ENCODE data around the gene CPXM2. TPM values are rescaled to one million over a fixed set of nuclear protein-coding genes. Genes with fewer than 3 reads are reported as not detected.

CPXM2 gene
- polyA plus RNA-seq, 1 donor (not counting 4 experiments of a cell fraction or from before 2014, with no cell fraction given), result 0.03 TPM

GRCh38 chr10:123766761-123767160, 124.8 kb downstream of the CPXM2 start:
- Histone ChIP-seq H3K4me2 (ENCODE audit: control insufficient read depth, extremely low read depth, insufficient read depth, low read depth, low read length) (no peak overlapping the region), H3K9ac (ENCODE audit: control insufficient read depth, extremely low read depth, insufficient read depth, low read length) (no peak overlapping the region), H3K36me3 (ENCODE audit: control insufficient read depth in 2 of 2, extremely low read depth in 1 of 2, insufficient read depth in 2 of 2, low read length in 2 of 2) (no peaks in the 10 kb centered on the region), H3K4me1 (ENCODE audit: control insufficient read depth, extremely low read depth, insufficient read depth, low read length) (no peaks in the 10 kb centered on the region), H3K9me3 (ENCODE audit: control insufficient read depth, low read depth, low read length) (no peaks in the 10 kb centered on the region), H3K27me3 (ENCODE audit: control insufficient read depth, extremely low read depth, insufficient read depth, low read length) (peaks cover 24% of the 10 kb centered on the region), H3K79me2 (ENCODE audit: control insufficient read depth, insufficient read depth, low read length) (no peaks in the 10 kb centered on the region), H3K4me3 (ENCODE audit: control insufficient read depth in 2 of 3, extremely low read depth in 1 of 3, insufficient read depth in 2 of 3, low read depth in 1 of 3, low read length in 3 of 3) (no peak overlapping the region), H3K9me1 (ENCODE audit: control insufficient read depth, extremely low read depth, insufficient read depth, low read length) (no peaks in the 10 kb centered on the region), H3K27ac (ENCODE audit: control insufficient read depth, insufficient read depth, low read length) (no peak overlapping the region), H2AFZ (ENCODE audit: control insufficient read depth, low read length) (no peak overlapping the region), H4K20me1 (ENCODE audit: control insufficient read depth, extremely low read depth, insufficient read depth, low read length) (no peaks in the 10 kb centered on the region)
- dilution Hi-C loops (cut with MboI; ENCODE audit: extremely low pct_ligation_motif_present, low sequenced_read_pairs), result no loop called here
- TF ChIP-seq EZH2 (IDR thresholded peaks at IDR 0.05; ENCODE audit: low read length), result no peak
- TF ChIP-seq CTCF (optimal IDR thresholded peaks at IDR 0.05 in 1 of 3, IDR thresholded peaks at IDR 0.05 in 1 of 3, conservative IDR thresholded peaks at IDR 0.05 in 1 of 3; ENCODE audit: extremely low read depth in 1 of 3, insufficient read depth in 2 of 3, low read length in 3 of 3), result no peak
- FAIRE-seq (no peak), DNase-seq (ENCODE audit: low read depth, low spot score) (no peak)

- no peak for FAIRE-seq
- no peaks in the 10 kb centered on the region for H4K20me1 ChIP-seq (ENCODE audit: control insufficient read depth, extremely low read depth, insufficient read depth, low read length)
Observed at GRCh38 chr10:123766012-123766411, 125.6 kb downstream of the CPXM2 start.

More at GRCh38 chr10:123766012-123766411, 125.6 kb downstream of the CPXM2 start:
- no peak overlapping the region for H3K4me2 ChIP-seq (ENCODE audit: control insufficient read depth, extremely low read depth, insufficient read depth, low read depth, low read length)
- dilution Hi-C loops (cut with MboI; ENCODE audit: extremely low pct_ligation_motif_present, low sequenced_read_pairs), result no loop called here
- no peak overlapping the region for H3K4me3 ChIP-seq (ENCODE audit: control insufficient read depth in 2 of 3, extremely low read depth in 1 of 3, insufficient read depth in 2 of 3, low read depth in 1 of 3, low read length in 3 of 3)
- no peaks in the 10 kb centered on the region for H3K79me2 ChIP-seq (ENCODE audit: control insufficient read depth, insufficient read depth, low read length)
- no peak for TF ChIP-seq EZH2 (IDR thresholded peaks at IDR 0.05; ENCODE audit: low read length)
- TF ChIP-seq CTCF (optimal IDR thresholded peaks at IDR 0.05 in 1 of 3, IDR thresholded peaks at IDR 0.05 in 1 of 3, conservative IDR thresholded peaks at IDR 0.05 in 1 of 3; ENCODE audit: extremely low read depth in 1 of 3, insufficient read depth in 2 of 3, low read length in 3 of 3), result no peak
- peaks cover 18% of the 10 kb centered on the region for H3K27me3 ChIP-seq (ENCODE audit: control insufficient read depth, extremely low read depth, insufficient read depth, low read length)
- H2AFZ ChIP-seq (ENCODE audit: control insufficient read depth, low read length), result no peak overlapping the region
- H3K9me3 ChIP-seq (ENCODE audit: control insufficient read depth, low read depth, low read length), result no peaks in the 10 kb centered on the region
- no peaks in the 10 kb centered on the region for H3K36me3 ChIP-seq (ENCODE audit: control insufficient read depth in 2 of 2, extremely low read depth in 1 of 2, insufficient read depth in 2 of 2, low read length in 2 of 2)
- no peaks in the 10 kb centered on the region for H3K9me1 ChIP-seq (ENCODE audit: control insufficient read depth, extremely low read depth, insufficient read depth, low read length)
- no peak overlapping the region for H3K9ac ChIP-seq (ENCODE audit: control insufficient read depth, extremely low read depth, insufficient read depth, low read length)
- no peaks in the 10 kb centered on the region for H3K4me1 ChIP-seq (ENCODE audit: control insufficient read depth, extremely low read depth, insufficient read depth, low read length)
- no peak overlapping the region for H3K27ac ChIP-seq (ENCODE audit: control insufficient read depth, insufficient read depth, low read length)
- DNase-seq (ENCODE audit: low read depth, low spot score), result no peak
